Stimulated activated CD4-positive, alpha-beta T cell treated with anti-CD3 and anti-CD28 coated beads, Interleukin-12 subunit alpha, Interleukin-12 subunit beta, amount 100 ng/mL, for 24 hours (primary cell): Measurements from ENCODE around the gene G2E3.
"Not testable (repeated sequence)": the region's sequence is repeated elsewhere in the genome, so short reads cannot be mapped to it uniquely, and the experiment has no call there.

Source experiments
- DNase-seq, 2 experiments: peaks; one replicate each; pipeline ENCODE4 v3.0.0-alpha.2; 2020; ENCODE audit warnings: low read depth in 2 of 2

G2E3 gene, protein sequence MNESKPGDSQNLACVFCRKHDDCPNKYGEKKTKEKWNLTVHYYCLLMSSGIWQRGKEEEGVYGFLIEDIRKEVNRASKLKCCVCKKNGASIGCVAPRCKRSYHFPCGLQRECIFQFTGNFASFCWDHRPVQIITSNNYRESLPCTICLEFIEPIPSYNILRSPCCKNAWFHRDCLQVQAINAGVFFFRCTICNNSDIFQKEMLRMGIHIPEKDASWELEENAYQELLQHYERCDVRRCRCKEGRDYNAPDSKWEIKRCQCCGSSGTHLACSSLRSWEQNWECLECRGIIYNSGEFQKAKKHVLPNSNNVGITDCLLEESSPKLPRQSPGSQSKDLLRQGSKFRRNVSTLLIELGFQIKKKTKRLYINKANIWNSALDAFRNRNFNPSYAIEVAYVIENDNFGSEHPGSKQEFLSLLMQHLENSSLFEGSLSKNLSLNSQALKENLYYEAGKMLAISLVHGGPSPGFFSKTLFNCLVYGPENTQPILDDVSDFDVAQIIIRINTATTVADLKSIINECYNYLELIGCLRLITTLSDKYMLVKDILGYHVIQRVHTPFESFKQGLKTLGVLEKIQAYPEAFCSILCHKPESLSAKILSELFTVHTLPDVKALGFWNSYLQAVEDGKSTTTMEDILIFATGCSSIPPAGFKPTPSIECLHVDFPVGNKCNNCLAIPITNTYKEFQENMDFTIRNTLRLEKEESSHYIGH

DNA sequence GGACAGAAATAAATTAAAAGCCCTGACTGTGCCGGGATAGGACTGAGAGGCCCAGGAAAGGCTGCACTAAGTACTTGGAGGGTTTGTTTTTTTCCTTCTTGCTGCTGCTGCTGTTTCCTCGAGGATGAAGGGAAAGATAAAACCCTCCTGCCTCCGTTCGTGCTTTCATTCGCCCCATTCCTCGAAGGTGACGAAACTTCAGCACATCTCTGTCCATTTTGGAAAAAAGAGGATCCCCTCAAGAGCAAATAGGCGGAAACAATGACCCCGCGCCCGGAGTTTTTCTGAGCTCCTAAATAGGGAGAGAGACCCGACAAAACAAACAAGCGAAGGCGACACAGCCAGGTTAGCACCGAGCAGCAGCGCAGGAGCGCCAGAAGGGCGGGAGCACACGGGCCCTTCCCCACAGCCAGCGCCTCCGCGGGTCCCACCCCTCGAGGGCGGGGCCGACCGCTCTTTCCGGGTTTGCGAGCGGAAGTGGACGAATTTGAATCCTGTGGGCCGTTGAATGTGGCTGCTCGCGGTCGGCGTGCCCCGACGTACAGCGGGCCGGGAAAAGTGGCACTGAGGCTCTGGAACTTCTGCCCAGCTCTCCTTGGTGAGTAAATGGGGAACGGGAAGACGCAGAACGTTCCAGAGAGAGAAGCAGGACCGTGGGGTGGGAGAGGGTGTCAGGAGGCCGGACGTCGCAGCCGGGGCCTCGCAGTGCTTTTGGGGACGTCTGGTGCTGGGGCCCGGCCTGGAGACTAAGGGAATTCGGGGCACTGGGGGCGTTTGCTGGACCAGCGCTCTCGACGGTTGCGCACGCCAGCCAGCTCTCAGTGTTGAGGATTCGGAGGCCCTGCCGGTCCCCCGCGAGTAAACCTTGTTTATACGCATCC is at the start of gene G2E3:
Gene G2E3 (plus strand): TSS at position 484 of the 881 bp plus-strand sequence. CDS start 21,922 bp downstream, outside the sequence.
- DNase-seq, result peak; percentile 83

DNA sequence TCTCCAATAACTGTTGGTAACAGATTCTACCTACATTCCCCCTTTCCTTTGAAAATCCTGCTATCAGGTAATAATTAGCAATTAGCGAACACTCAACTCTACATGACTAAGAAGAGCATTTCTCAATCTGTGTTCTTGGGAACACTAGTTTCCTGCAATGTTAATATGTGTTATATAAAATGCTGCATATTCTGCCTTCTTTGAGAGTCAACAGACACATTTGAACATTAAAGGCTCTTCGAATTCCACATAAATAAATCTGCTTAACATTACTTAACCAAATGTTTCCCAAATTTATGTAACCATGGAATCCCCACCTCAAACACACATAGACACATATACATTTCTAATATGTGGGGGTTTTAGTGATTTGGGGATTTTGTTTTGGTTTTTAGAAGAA is 41.2 kb upstream of the G2E3 start:
- DNase-seq, result no peak

GRCh38 chr14:30518867-30519560 is 39.9 kb upstream of the G2E3 start:
- DNase-seq, result no peak

- no peak for DNase-seq
These were observed 39.0 kb upstream of the G2E3 start for GRCh38 chr14:30519961-30520360.

- no peak for DNase-seq
These were observed 38.4 kb upstream of the G2E3 start for GRCh38 chr14:30520536-30520935.

DNA sequence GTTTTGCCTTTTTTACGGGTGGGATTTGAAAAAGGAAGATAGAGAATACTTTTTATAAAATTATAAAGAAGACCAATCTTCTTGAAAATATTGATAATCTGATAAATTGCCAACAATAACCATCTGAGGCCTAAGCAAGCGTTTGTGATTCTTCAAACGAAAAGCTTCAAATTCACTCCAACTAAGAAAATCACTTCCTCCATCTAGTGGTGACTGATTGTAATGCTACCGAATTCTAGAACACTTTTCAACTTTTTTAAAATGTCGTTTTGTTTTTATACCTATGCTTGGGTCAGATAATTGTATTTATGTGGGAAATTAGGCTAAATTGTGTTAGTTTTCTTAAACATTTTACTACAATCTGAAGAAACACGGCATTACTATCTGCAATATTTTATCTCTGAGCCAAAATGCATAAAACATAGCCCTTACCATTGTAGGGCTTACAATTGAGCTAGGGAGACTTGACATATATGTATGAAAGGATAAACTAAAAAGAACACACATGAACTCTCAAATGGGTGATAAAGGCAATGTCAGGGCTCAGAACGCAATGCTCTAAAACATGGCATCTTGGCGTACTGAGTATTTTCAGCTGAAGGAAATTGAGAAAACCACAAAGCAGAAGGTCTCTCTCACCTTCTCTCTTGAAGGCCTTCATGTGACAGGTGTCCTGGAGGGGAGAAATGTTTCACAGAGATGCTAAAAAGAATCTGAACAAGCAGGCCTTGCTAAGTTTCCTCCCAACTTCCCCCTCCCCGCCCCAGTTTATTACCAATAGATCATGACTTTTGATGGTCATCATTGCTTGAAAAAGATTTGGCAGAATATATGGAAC is 36.8 kb upstream of the G2E3 start:
- DNase-seq, result no peak

GRCh38 chr14:30525833-30526232 is 33.1 kb upstream of the G2E3 start:
- DNase-seq, result no peak

DNA sequence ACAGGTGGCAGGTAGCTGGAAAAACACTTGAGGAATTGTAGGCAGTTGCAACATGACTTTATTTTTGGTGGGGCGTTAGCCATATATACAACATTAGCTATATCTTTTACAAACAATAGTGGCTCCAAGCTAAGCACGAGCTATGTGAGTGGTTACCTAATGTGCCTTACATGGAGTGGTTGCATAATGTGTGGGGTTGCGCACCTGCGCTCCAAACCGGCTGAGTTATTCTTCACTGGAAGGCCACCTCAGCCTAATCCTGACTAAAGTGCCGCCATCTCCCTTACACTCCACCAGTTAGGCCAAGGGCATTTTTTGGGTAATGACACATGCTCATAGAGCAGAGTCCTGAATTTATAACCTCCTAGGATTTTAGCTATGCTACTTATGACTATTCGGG is 31.8 kb upstream of the G2E3 start:
- no peak for DNase-seq

DNA sequence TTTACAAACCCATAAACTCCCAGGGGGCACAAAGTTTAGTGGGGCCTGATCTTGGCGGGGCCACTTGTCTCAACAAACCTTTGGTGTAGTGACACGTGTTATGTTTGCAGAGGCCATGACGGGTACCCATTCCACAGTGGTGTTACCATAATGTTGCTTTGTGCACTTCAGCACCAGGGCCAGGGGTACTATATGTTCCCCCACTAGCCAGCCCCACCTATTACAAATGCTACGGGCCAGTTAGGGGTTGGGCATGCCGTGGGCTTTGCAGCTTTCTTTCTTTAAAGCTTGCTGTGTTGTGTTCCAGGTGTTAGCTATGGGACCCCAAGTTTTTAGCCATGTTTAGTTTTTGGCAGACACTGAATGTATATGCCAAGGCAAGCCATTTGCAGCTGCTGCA is 30.8 kb upstream of the G2E3 start:
- no peak for DNase-seq

DNA sequence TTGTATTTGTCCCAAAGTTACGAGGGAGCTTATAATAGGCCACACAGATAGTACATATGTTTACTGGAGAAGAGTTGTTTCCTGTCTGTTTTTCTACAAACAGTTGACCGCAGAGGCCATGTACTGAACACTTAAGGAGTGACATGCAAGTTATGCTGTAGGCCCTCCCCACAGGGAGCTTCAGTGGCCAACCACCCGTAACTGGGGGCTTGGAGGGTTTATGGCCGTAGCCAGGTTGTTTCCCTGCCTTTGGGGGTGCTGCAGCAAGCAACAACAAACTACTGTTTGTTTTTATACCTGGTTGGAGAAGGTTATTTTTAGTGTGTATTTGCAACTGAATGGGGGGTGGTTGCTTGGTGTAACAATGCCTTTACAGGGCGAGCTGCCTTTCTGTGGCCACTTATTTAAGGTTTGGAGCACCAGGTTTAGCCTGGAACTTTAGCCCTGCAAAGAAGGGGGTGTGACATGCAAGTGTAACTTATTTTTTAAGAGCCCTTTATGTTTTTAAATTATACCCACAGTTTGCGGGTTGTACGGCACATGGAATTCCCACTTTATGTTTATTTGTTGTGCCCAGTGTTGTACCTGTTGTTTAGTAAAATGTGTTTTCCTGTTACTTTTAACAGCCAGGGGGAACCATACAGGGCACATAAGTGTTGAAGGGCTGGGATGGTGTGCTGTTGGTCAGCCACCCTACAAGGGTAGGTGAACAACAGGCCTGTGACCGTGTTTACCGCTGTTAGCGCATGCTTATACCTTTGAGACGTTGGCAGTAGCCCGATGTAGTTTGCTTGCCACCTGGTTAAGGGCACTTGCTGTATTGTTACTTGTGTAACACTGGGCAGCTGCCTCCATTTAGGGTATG is 29.9 kb upstream of the G2E3 start:
- no peak for DNase-seq

DNA sequence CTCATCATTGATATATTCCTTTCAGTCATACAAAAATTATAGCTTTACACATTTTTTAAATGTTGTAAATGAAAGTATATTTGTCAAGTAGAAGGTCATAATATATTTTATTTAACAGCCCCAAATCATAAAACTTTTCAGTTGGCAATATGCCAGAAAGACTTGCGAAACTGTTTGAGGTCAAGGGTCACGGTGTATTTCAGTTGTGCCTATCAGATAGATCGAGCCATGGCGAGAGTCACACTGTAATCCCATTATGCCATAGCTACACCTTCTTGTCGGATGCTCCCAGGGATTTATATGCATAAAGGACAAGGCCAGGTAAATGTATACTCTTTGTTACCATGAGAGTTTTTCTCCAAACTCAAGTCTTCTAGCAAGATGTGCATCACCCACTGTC is 26.7 kb upstream of the G2E3 start:
- no peak for DNase-seq

- DNase-seq, result no peak
These were observed 25.8 kb upstream of the G2E3 start for GRCh38 chr14:30533126-30533525.

- no peak for DNase-seq
These were observed 17.6 kb upstream of the G2E3 start for GRCh38 chr14:30541318-30541717.

- not testable (repeated sequence) for DNase-seq
These were observed 12.2 kb upstream of the G2E3 start for GRCh38 chr14:30546735-30547134.

DNA sequence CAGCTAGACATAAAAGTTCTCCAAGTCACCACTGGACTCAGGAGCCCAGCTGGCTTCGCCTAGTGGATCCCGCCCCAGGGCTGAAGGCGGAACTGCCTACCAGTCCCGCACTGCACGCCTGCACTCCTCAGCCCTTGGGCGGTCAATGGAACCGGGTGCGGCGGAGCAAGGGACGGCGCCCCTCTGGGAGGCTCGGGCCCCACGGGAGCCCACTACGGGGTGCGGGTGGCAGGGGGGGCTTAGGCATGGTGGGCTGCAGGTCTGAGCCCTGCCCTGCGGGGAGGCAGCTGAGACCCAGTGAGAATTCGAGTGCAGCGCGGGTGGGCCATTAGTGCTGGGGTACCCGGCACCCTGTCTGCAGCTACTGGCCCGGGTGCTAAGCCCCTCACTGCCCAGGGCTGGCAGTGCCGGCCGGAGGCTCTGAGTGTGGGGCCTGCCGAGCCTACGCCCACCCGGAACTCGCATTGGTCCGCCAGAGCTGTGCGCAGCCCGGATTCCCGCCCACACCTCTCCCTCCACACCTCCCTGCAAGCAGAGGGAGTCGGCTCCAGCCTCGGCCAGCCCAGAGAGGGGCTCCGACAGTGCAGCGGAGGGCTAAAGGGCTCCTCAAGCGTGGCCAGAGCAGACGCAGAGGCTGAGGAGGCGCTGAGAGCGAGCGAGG is 11.4 kb upstream of the G2E3 start:
- DNase-seq, result no peak

GRCh38 chr14:30550335-30550734 is 8.6 kb upstream of the G2E3 start:
- DNase-seq, result no peak

DNA sequence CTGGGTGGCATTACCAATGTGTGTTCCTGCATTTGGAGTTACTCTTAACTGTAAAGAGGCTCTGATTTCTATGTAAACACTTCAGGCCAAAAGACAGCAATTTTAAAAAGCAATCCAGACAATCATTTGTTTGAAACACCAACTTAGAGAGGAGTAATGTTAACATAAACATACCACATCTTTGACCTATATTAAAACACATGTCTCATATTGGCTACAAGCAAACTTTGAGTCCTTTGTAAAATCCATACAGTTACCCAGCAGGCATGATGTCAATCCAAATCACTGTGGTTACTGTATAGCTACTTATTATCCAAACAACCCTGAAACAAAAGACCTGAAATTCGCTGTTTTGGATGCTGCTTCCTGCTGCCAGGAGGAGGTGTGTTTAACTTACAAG is 7.5 kb upstream of the G2E3 start:
- no peak for DNase-seq

- no peak for DNase-seq
These were observed 5.5 kb upstream of the G2E3 start for GRCh38 chr14:30553311-30553989.

DNA sequence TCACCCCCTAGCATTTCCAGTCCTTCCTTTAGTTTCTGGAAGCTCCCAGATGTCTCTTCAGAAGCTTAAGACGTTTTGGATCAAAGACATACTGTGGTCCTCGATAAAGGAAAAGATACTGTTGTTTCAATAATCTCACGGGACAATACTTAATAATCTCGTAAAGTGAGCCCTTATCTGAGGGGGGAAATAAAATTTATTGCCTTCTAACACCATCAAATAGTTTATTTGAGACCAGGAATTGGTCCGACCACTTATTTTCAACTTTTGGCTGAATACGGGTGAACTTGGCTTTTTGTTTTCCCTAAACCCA is 640 bp upstream of the G2E3 start:
- no peak for DNase-seq
